K562 (cell line): ENCODE measurements around the gene WDFY2. TPM values are rescaled to one million over a fixed set of nuclear protein-coding genes. Genes with fewer than 3 reads are reported as not detected.

ENCODE experiments used
- ATAC-seq: fragments of 200-7000 bp; cut with Tn5 transposase; 3 replicates; pipeline ENCODE4 v1.9.1; 2020; ENCODE audit warnings: moderate library complexity
- BruUV-seq: library from RNA; stranded (reverse); fragments of 400-500 nt; replicated peaks from 2 replicates; lab custom pipeline; 2021; lab: Mats Ljungman, UMichigan
- CTCF ChIA-PET: fragments of 300-600 bp; formaldehyde crosslinking; extraction: SDS; loops from one replicate; lab custom pipeline; 2021; ENCODE audit warnings: low intra/inter-chr PET ratio; lab: Yijun Ruan, JAX
- POLR2A ChIA-PET: fragments of 300-600, 350-650 bp; sonication (Branson Sonifier 250); formaldehyde crosslinking; extraction: SDS; loops from one replicate; lab custom pipeline; 2021; ENCODE audit warnings: antibody characterized with exemption, inconsistent platforms; lab: Yijun Ruan, JAX
- DNase-seq, 4 experiments: peaks; one replicate each; pipeline versions ENCODE4 v3.0.0 to v3.0.0-alpha.2; 2011 to 2018; ENCODE audit warnings: low spot score in 3 of 4, mixed read lengths in 3 of 4; ENCODE audit errors: extremely low read depth in 1 of 4
- FAIRE-seq: peaks from 2 replicates; lab custom pipeline; 2011; peaks lifted over from hg19 to GRCh38; lab: Jason Lieb, UNC
- H2AFZ ChIP-seq: 2 replicates; pipeline ENCODE4 v1.6.0; 2011; ENCODE audit warnings: low read depth, low read length, control low read depth, inconsistent platforms
- H3K27ac ChIP-seq: fragments of 200-600 bp; 3 replicates; pipeline ENCODE4 v1.8.0; 2011; ENCODE audit warnings: low read depth, mild to moderate bottlenecking, control low read depth, inconsistent platforms, low read length, moderate library complexity, mixed read lengths; ENCODE audit errors: extremely low read depth
- H3K27me3 ChIP-seq, 2 experiments: fragments of 300-600 bp in 1 of 2; 2 replicates in 1 of 2; 3 replicates in 1 of 2; pipeline versions ENCODE4 v1.6.0 to v1.8.0; 2011; ENCODE audit warnings: inconsistent platforms in 2 of 2, low read length in 2 of 2, mild to moderate bottlenecking in 1 of 2, mixed read lengths in 1 of 2, moderate library complexity in 1 of 2; ENCODE audit not compliant: control insufficient read depth in 2 of 2, insufficient read depth in 2 of 2
- H3K36me3 ChIP-seq: fragments of 300-600 bp; 3 replicates; pipeline ENCODE4 v1.8.0; 2011; ENCODE audit warnings: mild to moderate bottlenecking, low read length, inconsistent platforms; ENCODE audit not compliant: control insufficient read depth, insufficient read depth
- H3K4me1 ChIP-seq, 2 experiments: fragments of 200-600 bp in 1 of 2; replicated peaks in 1 of 2; 2 replicates in 1 of 2; 3 replicates in 1 of 2; pipeline versions ENCODE4 v1.5.1 to v1.8.0; 2011; ENCODE audit warnings: inconsistent platforms in 2 of 2, low read length in 2 of 2, mild to moderate bottlenecking in 1 of 2, mixed read lengths in 1 of 2, moderate library complexity in 1 of 2; ENCODE audit not compliant: control insufficient read depth in 2 of 2, insufficient read depth in 2 of 2
- H3K4me2 ChIP-seq: 2 replicates; pipeline ENCODE4 v1.6.1; 2011; ENCODE audit warnings: low read length, control low read depth, inconsistent platforms, mixed read lengths; ENCODE audit not compliant: insufficient read depth
- H3K4me3 ChIP-seq: fragments of 200-600 bp; sonication (generic), shearing (Covaris generic); 2 replicates; pipeline ENCODE4 v1.5.1; 2016; ENCODE audit warnings: control low read depth, inconsistent platforms
- H3K79me2 ChIP-seq: fragments of 200-600 bp; 3 replicates; pipeline ENCODE4 v1.8.0; 2011; ENCODE audit warnings: low read length, inconsistent platforms; ENCODE audit not compliant: control insufficient read depth, insufficient read depth
- H3K9ac ChIP-seq, 2 experiments: 2 replicates each; pipeline versions ENCODE4 v1.6.0 to v1.6.1; 2011; ENCODE audit warnings: low read depth in 2 of 2, low read length in 2 of 2, control low read depth in 1 of 2, inconsistent platforms in 1 of 2, mild to moderate bottlenecking in 1 of 2, mixed read lengths in 1 of 2; ENCODE audit not compliant: insufficient read depth in 1 of 2
- H3K9me1 ChIP-seq: one replicate; pipeline ENCODE4 v1.6.0; 2011; ENCODE audit warnings: inconsistent platforms, mild to moderate bottlenecking, low read length, moderate library complexity; ENCODE audit not compliant: control insufficient read depth, insufficient read depth
- H3K9me3 ChIP-seq: replicated peaks from 2 replicates; pipeline ENCODE4 v1.5.1; 2011; ENCODE audit warnings: low read depth, low read length, inconsistent platforms; ENCODE audit not compliant: control insufficient read depth, insufficient read depth
- H4K20me1 ChIP-seq: replicated peaks from 2 replicates; pipeline ENCODE4 v1.6.1; 2011; ENCODE audit warnings: low read length, inconsistent platforms, mixed read lengths; ENCODE audit not compliant: control insufficient read depth, insufficient read depth
- ATF1 ChIP-seq, 2 experiments: fragments of 450-650 bp in 1 of 2; IDR thresholded peaks; 2 replicates each; pipeline ENCODE4 v1.6.1; 2016; ENCODE audit warnings: missing compliant biosample characterization in 1 of 2, missing genetic modification characterization in 1 of 2
- CBFA2T3 ChIP-seq: fragments of 450-650 bp; IDR thresholded peaks from 2 replicates; pipeline ENCODE4 v1.6.1; 2017
- ESRRB ChIP-seq: fragments of 250-450 bp; sonication (Bioruptor Pico); IDR thresholded peaks from 2 replicates; pipeline ENCODE4 v1.5.0; 2020; ENCODE audit warnings: mild to moderate bottlenecking, moderate library complexity, borderline replicate concordance
- GABPA ChIP-seq: fragments of 200-800 bp; sonication (Bioruptor generic); conservative IDR thresholded peaks from 2 replicates; pipeline ENCODE4 v1.6.1; 2016; ENCODE audit warnings: low read depth, missing genetic modification characterization, missing compliant biosample characterization
- KDM4B ChIP-seq, 2 experiments: fragments of 450-650 bp in 1 of 2; sonication (generic) in 1 of 2; IDR thresholded peaks; 2 replicates each; pipeline ENCODE4 v1.6.1; 2016 to 2017; ENCODE audit warnings: borderline replicate concordance in 2 of 2, antibody characterized with exemption in 1 of 2, low read depth in 1 of 2, mild to moderate bottlenecking in 1 of 2
- ZNF384 ChIP-seq: IDR thresholded peaks from 2 replicates; pipeline ENCODE4 v1.6.1; 2012; ENCODE audit warnings: low read depth, low read length, improper control_type of control experiment
- WGBS: fragments of 100-300 bp; shearing (Covaris generic); methylation state at CpG from one replicate; pipeline ENCODE4 v1.1.6; 2016; ENCODE audit warnings: low coverage, mixed read lengths; ENCODE audit not compliant: insufficient coverage; ENCODE audit errors: missing lambda C conversion rate; 5-methylcytosine and 5-hydroxymethylcytosine counted together
- in situ Hi-C: fragments of 300-500 bp; cut with MboI; formaldehyde crosslinking; loops from 4 replicates; pipeline ENCODE4 v1.15.0; 2018; ENCODE audit warnings: inconsistent platforms, mixed read lengths
- intact Hi-C: fragments of 100-400 bp; cut with micrococcal nuclease; formaldehyde crosslinking; loops from 2 replicates; pipeline ENCODE4 v1.14.2; 2022
- polyA plus RNA-seq, 8 experiments: library from polyadenylated mRNA; depleted of rRNA in 4 of 8; stranded (reverse) in 5 of 8; unstranded in 3 of 8; fragments of >200 nt; fragmentation: Nextera tagmentation in 2 of 8; fragmentation: Illumina TruSeq in 1 of 8; extraction: Ambion mirVana in 2 of 8; extraction: Trizol in 1 of 8; gene quantifications; 2 replicates each; pipeline versions ENCODE4 v1.2.1 to v1.2.3, GENCODE V29; 2011 to 2014; ENCODE audit warnings: inconsistent platforms in 1 of 8, missing spikeins in 1 of 8
- total RNA-seq, 7 experiments: library from RNA; depleted of rRNA in 6 of 7; stranded (reverse); fragments of >200 nt in 6 of 7; fragmentation: Illumina TruSeq in 2 of 7; extraction: Trizol in 2 of 7; gene quantifications; 2 replicates each; pipeline versions ENCODE4 v1.2.1 to v1.2.3, GENCODE V29; 2011 to 2021; ENCODE audit warnings: low replicate concordance in 1 of 7

WDFY2 gene
- total and polyA plus RNA-seq, 9 of the 15 experiments (the other 6 are each of a cell fraction or from before 2014, with no cell fraction given): 0.66 to 6.4 (median 4.4) TPM

DNA sequence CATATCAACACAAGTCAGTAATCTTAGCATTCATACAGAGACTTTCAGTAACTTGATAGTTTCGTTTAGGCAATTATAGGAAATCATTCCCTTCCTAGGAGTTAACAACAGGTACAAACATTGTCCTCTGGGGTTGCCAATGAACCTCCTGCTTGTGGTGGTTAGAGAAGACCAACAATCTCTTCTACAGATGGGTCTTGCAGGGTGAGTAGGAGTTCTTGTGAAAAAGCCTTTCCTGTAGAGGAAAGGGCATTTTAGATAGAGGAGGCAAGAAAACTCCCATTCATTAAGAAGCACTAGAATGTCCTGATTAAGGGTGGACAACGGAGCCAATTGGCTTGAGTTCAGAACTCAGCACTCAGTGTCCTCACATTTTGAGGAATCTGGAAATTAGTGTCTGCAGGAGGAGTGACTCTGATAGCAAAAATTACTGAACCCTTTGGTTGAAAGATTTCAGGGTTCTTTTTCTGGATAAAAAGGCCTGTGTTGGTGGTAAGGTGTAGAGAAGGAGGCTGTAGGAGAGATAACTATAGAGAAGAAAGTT is 4.2 kb downstream of the WDFY2 start:
- peaks cover 9 to 46% of the 10 kb centered on the region in 2 experiments for H3K4me1 ChIP-seq
- FAIRE-seq (peak; percentile 81), ATAC-seq (no peak)
- H2AFZ ChIP-seq: no peak overlapping the region
- peak overlapping the region; percentile 31; the same call in 1 of the 3 replicates for H3K27ac ChIP-seq
- in situ Hi-C loops: no loop called here
- 6% methylated on average over 2 of the region's 2 CpGs for WGBS
- CTCF ChIA-PET: no interaction called here
- H3K9ac ChIP-seq: no peak overlapping the region
- H3K27me3 ChIP-seq: no peaks in the 10 kb centered on the region
- H3K36me3 ChIP-seq: no peaks in the 10 kb centered on the region
- H3K4me3 ChIP-seq: no peak overlapping the region
- no peaks in the 10 kb centered on the region for H4K20me1 ChIP-seq
- peaks cover 65% of the 10 kb centered on the region for H3K79me2 ChIP-seq
- H3K4me2 ChIP-seq: no peak overlapping the region
- TF ChIP-seq ZNF384 (no peak), CBFA2T3 (peak; percentile 47), KDM4B (IDR thresholded peaks at IDR 0.05; ENCODE audit: borderline replicate concordance in 2 of 2, low read depth in 1 of 2) (no peak), ATF1 (CRISPR knock-in tag; IDR thresholded peaks at IDR 0.05) (no peak), ATF1 (tag; IDR thresholded peaks at IDR 0.05) (no peak)
- TF ChIP-seq, all 486 proteins: peak for 1
- POLR2A ChIA-PET: no interaction called here
- DNase-seq: peak in 1 of 4 experiments; percentile 18
- no TSS peak for BruUV-seq
- H3K9me3 ChIP-seq: no peaks in the 10 kb centered on the region
- intact Hi-C loops: loop anchor here (10.0 kb wide), 1 partner anchor 166 kb away; no protein-coding TSS in a partner anchor
- no peaks in the 10 kb centered on the region for H3K9me1 ChIP-seq

DNA sequence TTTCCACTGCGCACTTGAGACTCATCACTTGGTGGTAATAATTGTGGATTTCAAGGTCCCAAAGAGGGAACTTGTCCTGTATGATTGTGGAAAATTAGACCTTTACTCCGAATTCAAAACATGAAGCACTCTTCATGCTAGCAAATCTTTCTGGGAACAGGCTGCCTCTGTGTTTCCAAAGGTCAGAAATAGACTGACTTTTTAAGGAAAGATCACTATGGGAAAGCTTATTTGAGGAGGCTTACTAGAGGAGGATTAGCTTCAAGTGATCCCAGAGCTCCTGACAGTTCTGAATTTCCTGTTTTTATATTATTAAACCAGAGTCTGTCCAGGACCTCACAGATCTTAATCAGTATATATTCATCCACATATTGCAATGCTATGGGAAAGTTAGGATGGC is 5.5 kb downstream of the WDFY2 start:
- FAIRE-seq: no peak

More for the DNA sequence above, 5.5 kb downstream of the WDFY2 start:
- intact Hi-C loops (loop anchor here (2.0 to 10.0 kb wide), 2 partner anchors 139 to 165 kb away; no protein-coding TSS in a partner anchor), in situ Hi-C loops (no loop called here)
- ATAC-seq (no peak), DNase-seq (no peak)
- WGBS: 70% methylated on average over 2 of the region's 2 CpGs
- no peaks in the 10 kb centered on the region for H4K20me1 ChIP-seq
- no peak overlapping the region for H3K4me3 ChIP-seq
- no peaks in the 10 kb centered on the region for H3K9me3 ChIP-seq
- TF ChIP-seq ESRRB (CRISPR knock-in tag): no peak
- TF ChIP-seq GABPA (tag): no peak
- H2AFZ ChIP-seq: no peak overlapping the region
- peaks cover 2 to 49% of the 10 kb centered on the region in 2 experiments; a peak in 4 of 5 replicates for H3K4me1 ChIP-seq
- no peaks in the 10 kb centered on the region for H3K36me3 ChIP-seq
- peaks cover 68% of the 10 kb centered on the region for H3K79me2 ChIP-seq
- H3K27ac ChIP-seq: no peak overlapping the region
- H3K9ac ChIP-seq: no peak overlapping the region
- POLR2A ChIA-PET: interaction anchor here (1.2 to 1.4 kb wide), 2 partner anchors 54 to 137 kb away, joined by 3 read pairs; partner anchors contain the start of gene INTS6
- H3K9me1 ChIP-seq: no peaks in the 10 kb centered on the region
- H3K27me3 ChIP-seq: no peaks in the 10 kb centered on the region
- no TSS peak for BruUV-seq
- CTCF ChIA-PET: no interaction called here
- H3K4me2 ChIP-seq: no peak overlapping the region
